Measurements from ENCODE around the gene TMEM50B.
"Not testable (repeated sequence)": the region's sequence is repeated elsewhere in the genome, so short reads cannot be mapped to it uniquely, and the experiment has no call there.

TMEM50B gene

DNA sequence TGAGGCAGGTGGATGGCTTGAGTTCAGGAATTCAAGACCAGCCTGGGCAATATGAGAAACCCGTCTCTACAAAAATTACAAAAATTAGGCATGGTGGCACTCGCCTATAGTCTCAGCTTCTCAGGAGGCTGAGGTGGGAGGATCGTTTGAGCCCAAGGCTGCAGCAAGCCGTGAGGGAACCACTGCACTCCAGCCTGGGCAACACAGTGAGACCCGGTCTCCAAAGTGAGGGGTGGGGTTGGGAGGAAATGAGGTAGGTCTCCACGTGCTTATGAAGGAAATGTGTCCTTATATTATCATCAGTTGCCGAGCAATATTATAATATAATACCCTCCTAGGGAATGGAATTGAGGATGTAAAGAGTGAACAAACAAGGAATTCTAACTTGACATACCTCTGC, 2.7 kb downstream of the TMEM50B start:
- DNase-seq: no peak

DNA sequence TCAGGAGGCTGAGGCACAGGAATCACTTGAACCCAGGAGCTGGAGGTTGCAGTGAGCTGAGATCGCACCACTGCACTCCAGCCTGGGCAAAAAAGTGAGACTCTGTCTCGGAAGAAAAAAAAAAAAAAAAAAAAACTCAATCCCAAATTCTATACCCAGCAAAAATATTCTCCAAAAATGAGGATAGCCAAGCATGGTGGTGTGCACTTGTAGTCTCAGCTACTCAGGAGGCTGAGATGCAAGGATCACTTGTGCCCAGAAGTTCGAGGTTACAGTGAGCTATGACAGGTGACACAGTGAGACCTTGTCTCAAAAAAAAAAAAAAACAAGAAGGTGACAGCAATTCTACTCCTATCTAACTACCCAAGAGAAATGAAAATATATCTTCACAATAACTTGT, 6.4 kb downstream of the TMEM50B start:
- DNase-seq: no peak

DNA sequence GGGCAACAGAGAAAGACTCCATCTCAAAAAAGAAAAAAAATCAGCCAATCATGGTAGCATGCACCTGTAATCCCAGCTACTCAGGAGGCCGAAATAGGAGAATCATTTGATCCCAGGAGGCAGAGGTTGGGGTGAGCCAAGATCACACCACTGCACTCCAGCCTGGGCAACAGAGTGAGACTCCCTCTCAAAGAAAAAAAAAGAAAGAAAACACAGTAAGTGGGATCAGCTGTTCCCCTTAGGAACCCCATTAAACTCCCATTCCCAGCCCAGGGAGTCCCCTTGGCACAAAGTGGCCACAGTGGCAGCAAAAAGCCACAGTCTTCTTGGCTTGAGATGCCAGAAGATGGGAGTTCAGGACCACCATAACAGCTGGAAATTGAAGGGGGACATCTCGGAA, 9.1 kb downstream of the TMEM50B start:
- no peak for DNase-seq

DNA sequence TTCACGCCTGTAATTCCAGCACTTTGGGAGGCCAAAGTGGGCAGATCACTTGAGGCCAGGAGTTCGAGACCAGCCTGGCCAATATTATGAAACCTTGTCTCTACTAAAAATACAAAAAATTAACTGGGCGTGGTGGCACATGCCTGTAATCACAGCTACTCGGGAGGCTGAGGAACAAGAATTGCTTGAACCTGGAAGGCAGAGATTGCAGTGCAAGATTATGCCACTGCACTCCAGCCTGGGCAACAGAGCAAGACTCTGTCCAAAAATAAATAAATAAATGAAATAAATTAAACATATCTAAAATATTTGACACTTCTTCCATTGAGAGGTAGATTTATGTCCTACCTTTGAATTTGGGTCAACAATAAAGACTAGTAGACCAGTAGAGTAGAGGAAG, 10.6 kb downstream of the TMEM50B start:
- DNase-seq: not testable (repeated sequence)

DNA sequence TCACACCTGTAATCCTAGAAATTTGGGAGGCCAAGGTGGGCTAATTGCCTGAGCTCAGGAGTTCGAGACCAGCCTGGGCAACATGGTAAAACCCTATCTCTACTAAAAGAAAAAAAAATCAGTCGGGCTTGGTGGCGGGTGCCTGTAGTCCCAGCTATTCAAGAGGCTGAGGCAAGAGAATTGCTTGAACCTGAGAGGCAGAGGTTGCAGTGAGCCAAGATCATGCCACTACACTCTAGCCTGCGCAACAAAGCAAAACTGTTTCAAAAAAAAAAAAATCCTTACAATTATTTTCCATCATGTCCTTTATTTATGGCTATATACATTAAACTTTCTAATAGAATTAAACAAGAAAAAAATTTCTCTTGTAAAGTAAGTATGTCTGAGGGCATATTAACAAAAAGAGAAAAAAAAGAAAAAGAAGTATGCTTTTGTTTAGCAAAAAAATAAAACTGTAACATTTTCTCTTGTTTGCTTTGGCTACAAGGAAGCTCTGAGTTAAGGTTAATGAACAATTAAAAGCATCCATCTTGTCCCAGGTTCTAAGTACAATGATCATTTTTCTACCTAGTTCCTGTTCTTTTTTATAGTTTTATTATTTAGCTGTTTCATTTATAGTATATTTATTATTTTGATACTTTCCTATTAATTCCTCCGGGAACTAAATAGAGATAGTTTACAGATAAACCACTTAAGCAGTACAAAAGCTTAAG, 18.1 kb downstream of the TMEM50B start:
- DNase-seq: no peak

DNA sequence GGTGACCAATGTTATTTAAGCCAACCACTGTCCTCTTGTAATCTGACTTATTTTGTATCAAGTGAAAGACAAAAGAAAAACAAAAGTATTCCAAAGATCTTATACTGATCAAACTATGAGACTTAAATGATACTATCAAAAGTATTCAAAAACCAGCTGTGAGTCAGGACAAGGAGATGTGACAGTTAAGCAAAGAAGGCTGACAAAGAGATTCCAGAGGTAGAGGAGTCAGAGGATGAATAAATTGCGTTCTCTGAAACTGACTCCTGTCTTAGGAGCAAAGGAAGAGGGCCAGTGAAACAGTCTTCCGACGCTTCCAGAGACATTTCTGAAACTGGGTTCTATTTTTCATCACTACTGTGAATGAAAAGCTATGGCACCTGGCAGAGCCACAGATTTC, 20.9 kb downstream of the TMEM50B start:
- DNase-seq: no peak

DNA sequence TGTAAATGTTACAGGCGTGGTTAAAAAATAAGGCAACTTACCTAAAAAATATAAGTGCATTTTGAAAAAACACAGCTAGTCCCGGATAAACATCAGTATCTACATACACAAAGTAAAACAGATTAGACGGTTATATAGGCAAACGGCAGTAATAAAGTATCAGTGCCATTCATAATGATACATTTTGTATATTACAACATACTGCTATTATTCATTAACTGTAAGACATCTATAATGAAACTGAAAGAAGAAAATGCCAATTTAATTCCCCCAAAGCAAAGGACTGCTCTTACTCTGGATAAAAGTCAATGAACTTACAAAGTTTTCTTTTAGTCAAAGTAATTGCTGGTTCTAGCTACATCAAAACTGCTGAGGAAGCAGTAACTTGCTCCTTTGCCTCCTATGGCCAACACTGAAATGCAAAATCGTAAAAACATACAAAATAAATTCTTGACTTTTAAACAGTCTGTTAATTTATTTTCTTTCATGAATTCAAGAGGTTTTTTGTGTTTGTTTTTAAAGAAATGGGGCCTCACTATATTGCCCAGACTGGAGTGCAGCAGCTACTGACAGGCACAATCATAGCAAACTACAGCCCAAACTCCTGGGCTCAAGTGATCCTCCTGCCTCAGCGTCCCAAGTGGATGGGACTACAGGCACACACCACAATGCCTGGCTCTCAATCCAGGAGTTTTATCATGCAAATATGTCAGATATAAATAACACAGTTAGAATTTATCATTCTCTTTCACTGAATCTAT, 23.9 kb downstream of the TMEM50B start:
- DNase-seq: no peak

DNA sequence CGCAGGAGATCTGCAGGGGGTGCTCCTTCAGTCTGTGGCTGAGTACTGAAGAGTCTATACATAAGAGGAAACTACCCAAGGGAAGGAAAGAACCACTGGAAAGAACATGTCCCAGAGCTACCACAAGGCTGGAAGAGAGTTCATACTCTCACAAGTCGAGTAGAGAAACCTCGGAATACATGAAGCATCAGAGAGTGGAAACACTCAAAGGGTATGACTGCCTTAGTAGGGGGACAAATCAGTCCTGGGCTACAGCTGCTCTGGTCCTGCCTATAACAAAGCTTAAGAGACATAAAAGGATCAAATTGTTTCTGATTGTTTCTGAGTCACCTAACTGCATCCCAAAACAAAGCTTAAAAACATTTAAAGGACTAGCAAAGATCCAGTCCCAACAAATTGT, 27.4 kb downstream of the TMEM50B start:
- no peak for DNase-seq

DNA sequence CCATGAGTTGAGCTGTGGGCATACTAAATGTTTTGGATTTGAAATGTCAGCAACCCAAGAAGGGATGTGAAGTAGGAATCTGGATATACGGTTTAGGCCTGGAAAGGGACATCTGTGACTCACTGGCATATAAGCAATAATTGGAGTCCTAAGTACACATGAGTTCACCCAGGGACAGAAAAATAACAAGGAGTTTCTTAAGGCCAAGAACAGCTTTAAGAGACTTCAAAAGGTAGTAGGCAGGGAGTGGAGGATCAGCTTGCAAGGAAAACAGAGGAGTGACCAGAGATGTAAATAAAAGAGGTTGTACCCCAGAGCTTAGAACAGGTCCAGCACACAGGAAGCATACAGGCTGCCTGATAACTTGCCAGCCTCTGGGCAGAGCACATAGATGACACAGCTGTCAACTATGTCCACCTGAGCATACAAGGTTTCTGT, 28.1 kb downstream of the TMEM50B start:
- no peak for DNase-seq

DNA sequence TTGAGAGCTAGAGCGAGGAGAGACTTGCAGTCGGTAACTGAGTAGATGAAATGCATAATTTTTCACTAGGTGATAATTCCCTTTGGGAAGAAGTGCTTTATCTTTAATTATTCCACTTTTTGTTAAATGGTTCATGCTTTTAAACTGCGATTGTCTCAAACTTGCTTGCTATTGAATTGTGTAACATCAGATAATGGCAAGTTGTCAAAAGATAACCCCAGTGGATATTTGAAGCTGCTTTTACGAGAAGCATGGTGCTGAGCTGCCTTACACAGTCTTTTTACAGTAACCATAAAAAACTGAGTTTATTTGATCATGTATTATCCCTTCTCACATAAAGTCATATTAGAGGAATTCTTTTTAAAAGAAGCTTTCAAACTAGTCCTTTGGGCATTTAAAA, 30.2 kb downstream of the TMEM50B start:
- no peak for DNase-seq

DNA sequence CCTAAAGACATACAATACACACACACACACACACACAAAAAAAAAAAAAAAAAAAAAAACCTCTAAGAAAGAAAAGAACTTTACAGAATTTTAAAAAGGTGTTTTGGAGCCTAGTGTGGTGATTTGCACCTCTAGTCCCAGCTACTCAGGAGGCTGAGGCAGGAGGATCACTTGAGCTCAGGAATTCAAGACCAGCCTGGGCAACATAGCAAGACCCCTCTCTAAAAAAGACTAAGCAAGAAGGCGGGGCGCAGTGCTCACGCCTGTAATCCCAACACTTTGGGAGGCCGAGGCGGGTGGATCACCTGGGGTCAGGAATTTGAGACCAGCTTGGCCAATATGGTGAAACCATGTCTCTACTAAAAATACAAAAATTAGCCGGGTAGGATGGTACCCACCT, 33.2 kb downstream of the TMEM50B start:
- DNase-seq: not testable (repeated sequence)

DNA sequence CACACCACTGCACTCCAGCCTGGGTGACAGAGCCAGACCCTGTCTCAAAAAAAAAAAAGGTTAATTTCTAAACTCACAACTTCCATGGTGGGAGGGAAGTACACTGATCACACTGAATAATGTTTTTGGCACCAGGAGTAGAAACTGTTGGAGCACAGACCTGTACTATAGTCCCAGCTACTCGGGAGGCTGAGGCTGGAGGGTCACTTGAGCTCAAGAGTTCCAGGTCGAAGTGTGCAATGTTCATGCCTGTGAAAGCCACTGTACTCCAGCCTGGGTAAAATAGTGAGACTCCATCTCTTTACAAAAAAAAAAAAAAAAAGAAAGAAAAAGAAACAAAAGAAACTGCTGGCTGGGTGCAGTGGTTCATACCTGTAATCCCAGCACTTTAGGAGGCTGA, 35.3 kb downstream of the TMEM50B start:
- DNase-seq: no peak

DNA sequence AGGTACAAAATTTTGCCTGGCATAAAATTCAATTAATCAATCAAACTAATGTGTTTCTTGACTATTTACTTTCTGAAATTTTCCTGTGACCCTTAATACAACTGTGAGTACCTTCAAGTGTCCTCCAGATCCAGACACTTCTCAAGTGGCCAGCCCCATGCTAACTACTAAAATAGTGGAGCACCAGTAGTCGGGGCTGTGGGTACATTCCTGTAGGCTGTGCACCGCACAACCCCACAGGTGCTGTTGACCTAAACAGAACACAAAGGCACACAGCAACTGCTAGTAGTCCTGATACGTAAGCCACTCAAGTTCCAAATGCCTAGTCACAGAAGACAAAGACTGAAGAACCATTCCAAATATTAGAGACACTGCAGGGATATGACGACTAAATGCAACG, 36.6 kb downstream of the TMEM50B start:
- no peak for DNase-seq

DNA sequence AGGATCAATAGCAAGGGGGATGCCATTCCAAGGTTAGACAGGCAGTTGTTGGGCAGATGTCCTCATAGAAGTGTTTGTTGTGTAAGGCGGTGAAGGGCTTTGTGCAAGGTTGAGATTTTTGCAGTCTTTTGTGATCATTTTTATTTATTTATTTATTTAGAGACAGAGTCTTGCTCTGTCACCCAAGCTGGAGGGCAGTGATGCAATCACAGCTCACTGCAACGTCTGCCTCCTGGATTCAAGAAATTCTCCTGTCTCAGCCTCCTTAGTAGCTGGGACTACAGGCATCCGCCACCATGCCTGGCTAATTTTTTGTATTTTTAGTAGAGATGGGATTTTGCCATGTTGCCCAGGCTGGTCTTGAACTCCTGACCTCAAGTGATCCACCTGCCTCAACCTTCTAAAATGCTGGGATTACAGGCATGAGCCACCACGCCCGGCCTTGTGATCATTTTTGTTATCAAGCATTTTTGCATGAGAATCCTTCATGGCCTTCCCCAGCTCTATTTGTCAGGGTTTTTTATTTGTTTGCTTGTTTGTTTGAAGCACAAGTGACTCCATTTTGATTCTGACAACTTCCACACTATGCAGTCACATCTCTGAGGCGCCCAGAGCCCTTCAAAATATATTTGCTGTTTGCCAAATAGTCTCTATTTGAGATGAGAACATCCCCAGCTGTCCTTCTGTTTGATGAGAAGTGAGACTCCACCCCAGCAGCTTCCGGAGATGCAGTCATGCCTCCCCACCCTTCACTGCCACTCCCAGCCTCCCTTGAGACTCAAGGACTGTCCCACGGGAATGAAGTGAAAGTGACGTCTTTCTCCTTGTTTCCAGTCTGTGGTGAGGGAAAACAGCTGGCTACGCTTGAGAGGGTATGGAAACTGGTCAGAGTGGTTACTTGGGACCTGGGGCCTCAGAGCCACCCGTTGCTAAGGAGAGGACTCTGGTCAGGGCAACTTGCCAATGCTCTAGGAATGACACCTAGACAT, 38.0 kb downstream of the TMEM50B start:
- DNase-seq: no peak

DNA sequence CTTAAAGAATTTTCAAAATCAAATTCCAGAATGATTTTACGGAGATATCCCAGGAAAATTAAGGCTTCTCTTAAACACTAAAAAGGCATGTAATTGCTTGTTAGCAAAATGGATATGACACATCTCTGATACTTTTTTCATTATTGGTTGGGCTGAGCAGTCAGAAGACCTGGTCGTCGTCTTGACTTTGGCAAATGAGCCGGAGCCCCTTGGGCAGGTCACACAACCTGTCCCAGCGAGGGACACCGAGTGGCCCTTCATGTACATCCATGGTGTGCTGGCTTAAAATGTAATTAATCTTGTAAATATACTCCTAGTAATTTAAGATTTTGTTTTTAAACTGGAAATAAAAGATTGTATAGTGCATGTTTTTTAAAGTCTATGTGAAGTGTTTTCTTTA, 42.6 kb downstream of the TMEM50B start:
- no peak for DNase-seq

DNA sequence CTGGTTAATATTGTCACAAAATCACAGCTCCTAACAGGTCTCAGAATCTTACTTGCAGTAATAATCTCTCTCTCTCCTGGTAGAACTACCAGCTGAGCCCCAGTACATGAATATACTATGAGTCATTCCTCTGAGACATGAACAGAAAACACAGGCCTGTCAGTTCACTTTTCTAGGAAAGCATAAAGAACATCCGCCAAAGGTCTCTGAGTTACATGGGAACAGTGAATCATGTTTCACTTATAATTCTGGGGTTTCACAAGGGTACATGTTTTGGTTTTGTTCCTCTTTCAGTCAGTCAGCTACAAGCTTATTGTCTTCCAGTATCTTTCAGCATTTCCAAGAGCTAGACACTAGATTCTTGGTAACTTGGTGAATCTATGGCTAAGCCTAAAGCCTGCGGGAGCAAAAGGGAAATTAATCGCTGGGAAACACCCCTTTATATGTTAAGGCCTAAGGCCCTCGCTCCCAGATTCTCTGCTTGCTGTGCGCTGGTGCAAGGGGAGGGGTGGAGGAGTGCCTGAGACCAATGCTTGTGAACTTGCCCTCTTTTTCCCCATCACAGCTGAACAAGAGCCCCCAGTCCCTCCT, 44.9 kb downstream of the TMEM50B start:
- DNase-seq: peak; percentile 9

DNA sequence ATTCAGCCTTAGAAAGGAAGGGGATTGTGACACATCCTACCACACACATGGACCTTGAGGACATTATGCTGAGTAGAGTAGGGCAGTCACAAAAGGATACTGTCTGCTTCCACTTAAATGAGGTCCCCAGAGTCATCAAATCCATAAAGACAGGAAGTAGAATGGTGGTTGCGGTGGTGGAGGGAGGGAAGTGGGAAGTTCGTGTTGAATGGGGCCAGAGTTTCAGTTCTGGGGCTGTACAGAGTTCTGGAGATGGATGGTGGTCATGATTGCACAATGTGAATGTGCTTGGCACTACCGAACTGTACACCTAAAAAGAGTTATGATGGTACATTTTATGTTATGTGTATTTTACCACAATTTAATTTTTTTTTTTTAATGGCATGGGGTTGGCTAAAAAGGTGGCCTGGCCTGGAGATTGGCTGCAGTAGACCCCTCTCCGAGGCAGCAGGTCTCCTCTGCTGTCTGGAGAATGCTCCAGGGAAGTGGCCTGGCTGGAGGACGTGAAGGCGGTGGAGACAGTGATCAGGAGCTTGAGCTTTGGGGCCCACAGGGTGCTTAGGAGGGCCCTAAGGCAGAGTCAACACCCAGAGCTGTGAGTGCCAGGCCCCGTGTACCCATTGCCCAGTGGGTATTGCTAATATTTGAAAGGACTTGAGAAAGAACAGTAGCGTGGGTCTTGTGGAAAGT, 46.2 kb downstream of the TMEM50B start:
- no peak for DNase-seq

DNA sequence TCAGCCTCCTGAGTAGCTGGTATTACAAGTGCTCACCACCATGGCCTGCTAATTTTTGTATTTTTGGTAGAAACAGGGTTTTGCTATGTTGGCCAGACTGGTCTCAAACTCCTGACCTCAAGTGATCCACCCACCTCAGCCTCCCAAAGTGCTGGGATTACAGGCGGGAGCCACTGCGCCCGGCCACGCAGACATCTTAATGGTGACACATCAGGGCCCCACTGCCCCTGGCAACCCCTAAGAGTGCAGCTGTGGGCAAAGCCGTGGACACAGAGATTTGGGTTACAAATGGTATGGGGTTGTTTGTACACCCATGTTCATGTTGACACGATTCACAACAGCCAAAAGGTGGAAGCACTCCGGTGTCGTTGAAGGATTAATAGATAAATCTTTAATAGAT, 46.8 kb downstream of the TMEM50B start:
- no peak for DNase-seq

DNA sequence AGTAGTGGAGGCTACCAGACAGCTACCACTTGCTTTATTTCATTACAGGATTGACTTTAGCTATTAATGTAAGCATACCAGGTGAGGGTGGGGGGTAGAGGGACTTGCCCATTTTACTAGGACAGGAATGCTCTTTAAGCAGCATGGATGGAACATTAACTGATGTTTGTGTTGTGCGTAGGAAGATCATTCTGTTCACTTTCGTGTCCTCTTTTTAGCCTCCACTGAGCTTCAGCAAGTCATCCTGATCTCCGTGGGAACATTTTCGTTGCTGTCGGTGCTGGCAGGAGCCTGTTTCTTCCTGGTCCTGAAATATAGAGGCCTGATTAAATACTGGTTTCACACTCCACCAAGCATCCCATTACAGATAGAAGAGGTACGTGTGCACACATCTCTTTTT, 47.3 kb downstream of the TMEM50B start:
- no peak for DNase-seq

DNA sequence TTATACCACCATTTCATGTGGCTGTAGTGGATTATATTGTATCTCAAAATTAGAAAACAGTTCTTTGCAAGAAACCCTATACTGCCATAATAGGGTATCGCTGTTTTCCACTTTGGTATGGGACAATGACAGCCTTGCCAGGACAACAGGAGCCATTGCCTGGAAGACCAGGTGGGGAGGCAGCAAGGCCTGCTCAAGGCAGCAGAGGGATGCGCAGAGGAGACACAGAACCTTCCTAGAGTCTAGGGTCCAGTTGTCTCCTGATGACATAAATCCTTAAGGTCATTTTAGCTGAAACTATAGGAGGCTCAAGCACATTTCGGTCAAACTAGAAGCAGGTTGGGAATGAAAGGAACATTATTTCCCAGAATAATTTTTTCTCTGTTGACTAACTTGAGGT, 48.9 kb downstream of the TMEM50B start:
- no peak for DNase-seq

DNA sequence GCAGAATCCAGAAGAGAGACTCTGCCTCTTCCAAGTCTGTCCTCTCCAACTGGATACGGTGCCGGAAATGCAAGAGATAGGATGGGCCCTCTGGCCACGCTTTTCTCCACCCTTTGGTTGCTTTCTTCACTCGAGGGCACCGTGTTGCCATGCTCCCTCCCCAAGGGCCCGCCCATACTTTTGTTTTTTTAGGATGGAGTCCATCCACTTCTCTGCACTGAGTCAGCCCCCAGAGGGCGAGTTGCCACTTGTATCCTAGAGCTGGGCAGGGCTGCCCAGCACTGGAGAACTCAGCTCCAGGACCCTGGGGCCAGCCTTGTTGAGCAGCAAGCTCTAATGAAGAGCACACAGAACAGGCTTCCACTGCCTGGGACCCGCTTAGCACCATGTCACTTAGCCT, 51.1 kb downstream of the TMEM50B start:
- DNase-seq: no peak

DNA sequence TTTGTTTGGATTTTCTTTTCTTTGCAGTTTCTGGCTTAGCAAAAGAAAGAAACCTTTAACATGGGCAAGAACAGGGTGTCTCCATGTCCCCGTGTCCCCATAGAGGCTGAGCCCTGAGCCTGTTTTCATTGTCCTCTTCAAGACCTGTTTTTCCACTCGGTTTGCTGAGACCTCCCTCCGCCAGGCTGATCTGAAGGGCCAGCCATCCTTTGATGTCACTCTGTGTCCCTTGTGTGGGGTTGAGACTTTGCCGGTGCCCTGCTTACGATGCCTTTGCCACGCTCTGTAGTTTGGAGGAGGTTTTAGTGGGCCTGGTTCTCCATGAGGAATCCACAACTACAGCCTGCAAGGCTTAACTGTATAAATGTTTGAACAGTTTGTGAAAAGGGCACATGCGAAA, 52.7 kb downstream of the TMEM50B start:
- no peak for DNase-seq

All from CD4-positive, alpha-beta T cell treated with Interleukin-17A for 4 hours (primary cell).